ENCODE measurements around the gene CLEC14A. TPM values are rescaled to one million over a fixed set of nuclear protein-coding genes. Genes with fewer than 3 reads are reported as not detected.

Gene CLEC14A
- total RNA-seq, 1 experiment from 2014 or later, result not detected

GRCh38 chr14:38207736-38208617 is 47.9 kb downstream of the CLEC14A start, which contains the start of gene SSTR1:
Gene SSTR1 (plus strand): TSS chr14:38207904. CDS start chr14:38209390, 1,486 bp downstream.
- no peak for DNase-seq (ENCODE audit: low spot score)
- in situ Hi-C loops (cut with HindIII; ENCODE audit: low sequenced_read_pairs), result no loop called here

DNA sequence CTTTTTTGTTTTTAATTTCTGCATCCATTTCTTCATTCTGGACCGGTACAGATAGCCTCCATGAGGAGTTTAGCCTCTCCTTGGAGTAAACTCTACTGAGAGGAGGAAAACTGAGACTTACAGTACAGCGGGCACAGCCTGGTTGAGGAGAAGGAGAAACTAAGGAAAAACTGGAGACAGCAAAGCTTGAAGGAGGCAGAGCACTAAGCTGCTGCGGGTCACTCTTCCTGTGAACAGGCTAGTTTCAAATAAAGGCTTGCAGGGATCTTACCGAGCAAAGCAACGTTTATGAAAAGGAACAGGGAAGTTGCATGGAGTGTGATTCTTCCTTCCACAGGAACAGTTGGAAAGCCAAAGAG is 48.5 kb downstream of the CLEC14A start:
- in situ Hi-C loops (cut with HindIII; ENCODE audit: low sequenced_read_pairs), result no loop called here
- no peak for DNase-seq (ENCODE audit: low spot score)

DNA sequence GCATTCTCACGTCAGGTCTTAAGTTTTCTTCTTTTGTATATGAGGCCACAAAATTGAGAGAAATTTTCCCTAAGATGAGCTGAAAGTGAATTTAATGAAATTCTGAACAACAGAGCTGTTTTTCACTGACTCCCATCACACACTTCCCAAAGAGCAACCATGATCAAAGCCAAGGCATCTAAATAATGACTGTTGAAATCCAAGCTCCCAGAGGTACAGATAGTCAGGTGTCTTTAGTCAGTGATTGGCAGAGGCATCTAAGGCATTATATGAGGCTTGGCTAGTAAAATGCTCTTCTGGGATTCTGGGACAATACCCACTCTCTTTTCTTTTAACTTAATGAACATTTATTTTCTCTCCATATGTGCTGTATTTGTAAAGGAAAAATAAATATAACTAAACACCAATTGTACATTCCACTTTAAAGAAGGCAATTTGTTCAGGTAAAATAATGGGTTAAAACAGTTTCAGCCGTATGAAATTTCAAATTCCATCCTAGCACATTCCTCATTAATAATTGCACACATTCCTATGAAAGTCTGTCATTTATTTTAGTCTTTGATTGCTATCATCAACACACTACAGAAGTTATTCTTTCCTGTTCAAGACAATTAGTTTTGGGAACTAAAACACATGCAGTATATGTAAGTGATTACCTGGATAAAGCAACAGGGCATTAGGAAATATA is 49.1 kb downstream of the CLEC14A start:
- in situ Hi-C loops (cut with HindIII; ENCODE audit: low sequenced_read_pairs), result no loop called here
- DNase-seq (ENCODE audit: low spot score), result no peak

GRCh38 chr14:38205949-38206665 is 49.8 kb downstream of the CLEC14A start:
- in situ Hi-C loops (cut with HindIII; ENCODE audit: low sequenced_read_pairs), result no loop called here
- DNase-seq (ENCODE audit: low spot score), result no peak

GRCh38 chr14:38205119-38205813 is 50.6 kb downstream of the CLEC14A start:
- in situ Hi-C loops (cut with HindIII; ENCODE audit: low sequenced_read_pairs), result no loop called here
- DNase-seq (ENCODE audit: low spot score), result no peak

DNA sequence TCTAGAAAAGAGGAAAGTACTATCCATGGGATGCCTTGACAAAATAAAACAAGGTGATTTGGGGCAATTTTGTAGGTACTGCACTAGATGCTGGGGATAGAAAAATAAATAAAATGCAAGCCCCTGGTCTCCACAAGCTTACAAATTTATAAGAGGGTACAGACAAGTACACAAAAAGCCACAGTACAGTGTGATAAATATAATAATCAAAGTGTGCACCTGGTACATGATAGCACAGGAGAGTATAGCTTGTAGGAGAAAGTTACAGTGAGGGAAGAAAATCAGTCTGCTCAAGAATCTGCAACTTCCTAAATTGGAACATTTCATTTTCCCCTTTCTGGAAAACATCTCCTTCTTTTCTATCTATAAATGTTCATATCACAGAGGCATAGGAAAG is 51.2 kb downstream of the CLEC14A start:
- in situ Hi-C loops (cut with HindIII; ENCODE audit: low sequenced_read_pairs), result no loop called here
- DNase-seq (ENCODE audit: low spot score), result no peak

Other genes with a start within 250 kb of the CLEC14A start
- not detected in 2 replicates for gene SSTR1, start 48.2 kb downstream of the CLEC14A start, total RNA-seq (2014; rRNA removed; shearing (Covaris generic))